H1 (cell line): Measurements from ENCODE around the gene CIAO2A. TPM values are rescaled to one million over a fixed set of nuclear protein-coding genes. Genes with fewer than 3 reads are reported as not detected.

Source experiments
- CTCF ChIA-PET: fragments of 300-600 bp; sonication (Branson Sonifier 250); formaldehyde crosslinking; loops from one replicate; lab custom pipeline; 2021; ENCODE audit not compliant: partially characterized antibody; lab: Charles Lee
- POLR2A ChIA-PET: fragments of 300-600 bp; sonication (Branson Sonifier 250); formaldehyde crosslinking; loops from one replicate; lab custom pipeline; 2021; ENCODE audit warnings: inconsistent platforms; ENCODE audit not compliant: partially characterized antibody; lab: Charles Lee
- DNase-seq, 2 experiments: peaks; one replicate each; pipeline versions ENCODE4 v3.0.0 to v3.0.0-alpha.2; 2010 to 2022; ENCODE audit warnings: low spot score in 2 of 2, low read depth in 1 of 2, mixed read lengths in 1 of 2
- FAIRE-seq: peaks from 2 replicates; lab custom pipeline; 2011; peaks lifted over from hg19 to GRCh38; lab: Jason Lieb, UNC
- H2AFZ ChIP-seq: 2 replicates; pipeline ENCODE4 v1.8.1; 2012; ENCODE audit warnings: low read length, inconsistent platforms
- H2AK5ac ChIP-seq: 2 replicates; pipeline ENCODE4 v1.6.1; 2013; ENCODE audit warnings: low read depth, low read length
- H2BK120ac ChIP-seq: replicated peaks from 2 replicates; pipeline ENCODE3; 2013; ENCODE audit warnings: low read depth, low read length, inconsistent platforms
- H2BK12ac ChIP-seq: 2 replicates; pipeline ENCODE4 v1.6.1; 2013; ENCODE audit warnings: low read depth, low read length
- H2BK15ac ChIP-seq: 2 replicates; pipeline ENCODE4 v1.6.1; 2013; ENCODE audit warnings: low read length
- H2BK20ac ChIP-seq: 2 replicates; pipeline ENCODE4 v1.6.1; 2013; ENCODE audit warnings: low read length
- H2BK5ac ChIP-seq: 2 replicates; pipeline ENCODE4 v1.6.1; 2013; ENCODE audit warnings: low read depth, low read length
- H3K14ac ChIP-seq: 2 replicates; pipeline ENCODE4 v1.6.1; 2013; ENCODE audit warnings: inconsistent platforms; ENCODE audit not compliant: insufficient read length
- H3K18ac ChIP-seq: 2 replicates; pipeline ENCODE4 v1.6.1; 2013; ENCODE audit warnings: low read length; ENCODE audit errors: extremely low read depth
- H3K23ac ChIP-seq: 2 replicates; pipeline ENCODE4 v1.6.1; 2013; ENCODE audit warnings: inconsistent platforms; ENCODE audit not compliant: insufficient read length
- H3K23me2 ChIP-seq: 2 replicates; pipeline ENCODE4 v1.6.1; 2013; ENCODE audit warnings: low read depth, low read length
- H3K27ac ChIP-seq: 2 replicates; pipeline ENCODE4 v1.6.1; 2011; ENCODE audit warnings: low read depth, low read length, inconsistent platforms
- H3K27me3 ChIP-seq, 4 experiments: replicated peaks in 1 of 4; 1 replicate in 1 of 4; 2 replicates in 3 of 4; pipeline versions ENCODE4 v1.6.1 to v1.8.1; 2011 to 2013; ENCODE audit warnings: low read length in 3 of 4, mild to moderate bottlenecking in 3 of 4, inconsistent platforms in 2 of 4, mixed read lengths in 2 of 4, moderate library complexity in 1 of 4; ENCODE audit not compliant: control insufficient read depth in 3 of 4, insufficient read depth in 3 of 4; ENCODE audit errors: extremely low read depth in 1 of 4
- H3K36me3 ChIP-seq, 4 experiments: 2 replicates each; pipeline versions ENCODE4 v1.6.1 to v1.8.1; 2011 to 2013; ENCODE audit warnings: mild to moderate bottlenecking in 4 of 4, low read length in 3 of 4, moderate library complexity in 2 of 4, control low read depth in 1 of 4, inconsistent platforms in 1 of 4; ENCODE audit not compliant: insufficient read depth in 4 of 4, control insufficient read depth in 2 of 4
- H3K4ac ChIP-seq: replicated peaks from 2 replicates; pipeline ENCODE3; 2013; ENCODE audit warnings: low read length, low read depth, mixed read lengths, inconsistent platforms; ENCODE audit not compliant: insufficient read length
- H3K4me1 ChIP-seq, 4 experiments: replicated peaks in 1 of 4; 1 replicate in 1 of 4; 2 replicates in 3 of 4; pipeline versions ENCODE4 v1.6.1 to v1.8.1; 2011 to 2013; ENCODE audit warnings: low read length in 3 of 4, inconsistent platforms in 2 of 4, mixed read lengths in 1 of 4; ENCODE audit not compliant: insufficient read depth in 4 of 4, control insufficient read depth in 3 of 4
- H3K4me2 ChIP-seq, 2 experiments: 2 replicates each; pipeline versions ENCODE4 v1.6.1 to v1.8.1; 2011 to 2013; ENCODE audit warnings: low read depth in 2 of 2, low read length in 2 of 2, control low read depth in 1 of 2, inconsistent platforms in 1 of 2, mild to moderate bottlenecking in 1 of 2; ENCODE audit not compliant: insufficient read depth in 1 of 2
- H3K4me3 ChIP-seq, 4 experiments: fragments of 200-600, 300-600 bp in 1 of 4; sonication (generic), shearing (Covaris generic), sonication (Bioruptor Twin) in 1 of 4; 2 replicates each; pipeline versions ENCODE4 v1.5.1 to v1.8.1; 2011 to 2016; ENCODE audit warnings: low read length in 4 of 4, low read depth in 3 of 4, control low read depth in 2 of 4, inconsistent platforms in 2 of 4, mild to moderate bottlenecking in 2 of 4, mixed read lengths in 1 of 4, moderate library complexity in 1 of 4; ENCODE audit not compliant: insufficient read depth in 2 of 4; ENCODE audit errors: extremely low read depth in 1 of 4
- H3K56ac ChIP-seq: replicated peaks from 2 replicates; pipeline ENCODE3; 2013; ENCODE audit warnings: low read depth, mild to moderate bottlenecking, mixed read lengths, low read length, inconsistent platforms; ENCODE audit not compliant: insufficient read length
- H3K79me1 ChIP-seq: 2 replicates; pipeline ENCODE4 v1.6.1; 2013; ENCODE audit warnings: low read depth, low read length, control low read depth
- H3K79me2 ChIP-seq, 2 experiments: 2 replicates each; pipeline versions ENCODE4 v1.6.1 to v1.8.1; 2012 to 2013; ENCODE audit warnings: low read length in 2 of 2, mild to moderate bottlenecking in 2 of 2, inconsistent platforms in 1 of 2; ENCODE audit not compliant: insufficient read depth in 2 of 2, control insufficient read depth in 1 of 2
- H3K9ac ChIP-seq, 4 experiments: replicated peaks in 1 of 4; 1 replicate in 1 of 4; 2 replicates in 3 of 4; pipeline versions ENCODE4 v1.6.1 to v1.8.1; 2011 to 2013; ENCODE audit warnings: low read depth in 3 of 4, low read length in 3 of 4, control low read depth in 2 of 4, mild to moderate bottlenecking in 2 of 4, moderate library complexity in 2 of 4, inconsistent platforms in 1 of 4; ENCODE audit errors: extremely low read depth in 1 of 4
- H3K9me3 ChIP-seq, 2 experiments: 2 replicates each; pipeline versions ENCODE4 v1.6.1 to v1.8.1; 2012 to 2013; ENCODE audit warnings: mild to moderate bottlenecking in 2 of 2, moderate library complexity in 2 of 2, control low read depth in 1 of 2, inconsistent platforms in 1 of 2, low read depth in 1 of 2, low read length in 1 of 2, mixed read lengths in 1 of 2; ENCODE audit not compliant: insufficient read depth in 2 of 2
- H4K20me1 ChIP-seq, 2 experiments: replicated peaks in 1 of 2; 2 replicates each; pipeline versions ENCODE3 to v1.8.1; 2011 to 2013; ENCODE audit warnings: inconsistent platforms in 2 of 2, low read length in 2 of 2, mild to moderate bottlenecking in 1 of 2; ENCODE audit not compliant: insufficient read depth in 2 of 2, control insufficient read depth in 1 of 2
- H4K5ac ChIP-seq: 2 replicates; pipeline ENCODE4 v1.6.1; 2013; ENCODE audit warnings: low read length, low read depth, mixed read lengths, inconsistent platforms; ENCODE audit not compliant: insufficient read length
- H4K8ac ChIP-seq: 2 replicates; pipeline ENCODE4 v1.8.0; 2013; ENCODE audit warnings: mild to moderate bottlenecking, moderate library complexity, low read length, inconsistent platforms; ENCODE audit not compliant: insufficient read depth; ENCODE audit errors: extremely low read depth
- H4K91ac ChIP-seq: replicated peaks from 2 replicates; pipeline ENCODE3; 2013; ENCODE audit warnings: low read length, mixed read lengths, inconsistent platforms; ENCODE audit not compliant: insufficient read length
- ASH2L ChIP-seq: fragments of 200-600, 300-600 bp; sonication (generic); IDR thresholded peaks from one replicate; pipeline ENCODE4 v1.7.1; 2017; ENCODE audit warnings: low read length
- POU5F1 ChIP-seq: IDR thresholded peaks from 2 replicates; pipeline ENCODE4 v1.6.1; 2011; ENCODE audit warnings: low read depth, mild to moderate bottlenecking, low read length, moderate library complexity
- RAD21 ChIP-seq, 2 experiments: IDR thresholded peaks in 1 of 2; conservative IDR thresholded peaks in 1 of 2; 2 replicates each; pipeline ENCODE4 v1.6.1; 2011; ENCODE audit warnings: low read depth in 2 of 2, low read length in 2 of 2, improper control_type of control experiment in 1 of 2, inconsistent platforms in 1 of 2, mild to moderate bottlenecking in 1 of 2, moderate library complexity in 1 of 2
- SRF ChIP-seq: IDR thresholded peaks from 2 replicates; pipeline ENCODE4 v1.6.1; 2011; ENCODE audit warnings: mild to moderate bottlenecking, low read depth, low read length, moderate library complexity
- polyA plus RNA-seq, 7 experiments: library from polyadenylated mRNA; depleted of rRNA in 3 of 7; stranded (reverse) in 5 of 7; unstranded in 2 of 7; fragments of >200 nt in 5 of 7; fragments of 200-250 nt in 2 of 7; gene quantifications; 1 replicate in 5 of 7; 2 replicates in 1 of 7; 4 replicates in 1 of 7; pipeline versions ENCODE4 v1.2.1 to v1.2.3, GENCODE V29; 2011 to 2013; ENCODE audit warnings: missing spikeins in 2 of 7, mixed read lengths in 2 of 7
- total RNA-seq: library from RNA; stranded (reverse); fragmentation: NEBNext Ultra II Directional; extraction: Animal tissue kit (Norgen Biotek cat#: 25700); gene quantifications from 2 replicates; pipeline ENCODE4 v1.2.1, GENCODE V29; 2021

Gene CIAO2A
- total and polyA plus RNA-seq, 2 of the 8 experiments (the other 6 are each of a cell fraction or from before 2014, with no cell fraction given): 76.4 to 86.5 TPM

GRCh38 chr15:64092075-64092820, 1.4 kb downstream of the CIAO2A start:
- Histone ChIP-seq H4K20me1 (peaks cover 0 to 4% of the 10 kb centered on the region in 2 experiments), H3K18ac (no peak overlapping the region), H3K4me1 (peaks cover 2 to 6% (median 4%) of the 10 kb centered on the region in 4 experiments), H2BK15ac (no peak overlapping the region), H3K9me3 (no peaks in the 10 kb centered on the region), H3K79me1 (peaks cover 4% of the 10 kb centered on the region), H2BK120ac (no peak overlapping the region), H3K23ac (no peak overlapping the region), H2BK12ac (no peak overlapping the region), H3K4ac (no peak overlapping the region), H2BK5ac (no peak overlapping the region), H4K5ac (no peak overlapping the region), H3K36me3 (peaks cover 0 to 23% (median 9%) of the 10 kb centered on the region in 4 experiments; a peak in 7 of 8 replicates), H3K4me2 (peak overlapping the region; percentile 85 to 92), H3K27me3 (no peaks in the 10 kb centered on the region), H2AFZ (no peak overlapping the region), H3K56ac (no peak overlapping the region), H3K4me3 (peak overlapping the region; percentile 78 to 92 (median 83); a peak in 7 of 8 replicates), H3K23me2 (peaks cover 12% of the 10 kb centered on the region), H3K79me2 (peaks cover 0 to 42% of the 10 kb centered on the region in 2 experiments; a peak in 2 of 4 replicates), H4K91ac (no peak overlapping the region), H3K14ac (no peak overlapping the region), H4K8ac (no peak overlapping the region), H2BK20ac (no peak overlapping the region), H3K9ac (peak overlapping the region in 1 of 4 experiments; percentile 89; a peak in 1 of 7 replicates), H2AK5ac (no peak overlapping the region), H3K27ac (no peak overlapping the region)
- no peak for TF ChIP-seq SRF
- TF ChIP-seq RAD21 (IDR thresholded peaks at IDR 0.05 in 1 of 2, conservative IDR thresholded peaks at IDR 0.05 in 1 of 2; ENCODE audit: low read depth in 2 of 2, low read length in 2 of 2): peak; percentile 19 to 30; a peak in 3 of 4 replicates
- TF ChIP-seq ASH2L: no peak
- no peak for TF ChIP-seq POU5F1
- ChIA-PET CTCF (interaction anchor here (0.7 to 2.1 kb wide), 7 partner anchors 9 to 61 kb away, joined by 3 to 8 read pairs (median 6); no protein-coding TSS in a partner anchor), POLR2A (interaction anchor here (0.9 to 2.1 kb wide), 3 partner anchors 48 to 197 kb away, joined by 3 to 10 read pairs (median 3); no protein-coding TSS in a partner anchor)
- DNase-seq (no peak), FAIRE-seq (no peak)
